Measurements from ENCODE around the gene PLK4.

The PLK4 gene

GRCh38 chr4:127936974-127937373, 56.3 kb downstream of the PLK4 start:
- Mint-ChIP-seq H3K9me3 (no peaks in the 10 kb centered on the region), H3K4me3 (no peak overlapping the region), H3K27me3 (ENCODE audit: low read depth) (no peaks in the 10 kb centered on the region), H3K4me1 (no peaks in the 10 kb centered on the region), H3K27ac (no peak overlapping the region), H3K36me3 (ENCODE audit: low read depth) (peaks cover 29% of the 10 kb centered on the region)
- TF ChIP-seq, protein P1, sequence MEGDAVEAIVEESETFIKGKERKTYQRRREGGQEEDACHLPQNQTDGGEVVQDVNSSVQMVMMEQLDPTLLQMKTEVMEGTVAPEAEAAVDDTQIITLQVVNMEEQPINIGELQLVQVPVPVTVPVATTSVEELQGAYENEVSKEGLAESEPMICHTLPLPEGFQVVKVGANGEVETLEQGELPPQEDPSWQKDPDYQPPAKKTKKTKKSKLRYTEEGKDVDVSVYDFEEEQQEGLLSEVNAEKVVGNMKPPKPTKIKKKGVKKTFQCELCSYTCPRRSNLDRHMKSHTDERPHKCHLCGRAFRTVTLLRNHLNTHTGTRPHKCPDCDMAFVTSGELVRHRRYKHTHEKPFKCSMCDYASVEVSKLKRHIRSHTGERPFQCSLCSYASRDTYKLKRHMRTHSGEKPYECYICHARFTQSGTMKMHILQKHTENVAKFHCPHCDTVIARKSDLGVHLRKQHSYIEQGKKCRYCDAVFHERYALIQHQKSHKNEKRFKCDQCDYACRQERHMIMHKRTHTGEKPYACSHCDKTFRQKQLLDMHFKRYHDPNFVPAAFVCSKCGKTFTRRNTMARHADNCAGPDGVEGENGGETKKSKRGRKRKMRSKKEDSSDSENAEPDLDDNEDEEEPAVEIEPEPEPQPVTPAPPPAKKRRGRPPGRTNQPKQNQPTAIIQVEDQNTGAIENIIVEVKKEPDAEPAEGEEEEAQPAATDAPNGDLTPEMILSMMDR (IDR thresholded peaks at IDR 0.05; ENCODE audit: unreplicated experiment in 3 of 3): no peak

All from nephron (organoid).